Epithelial cell of proximal tubule (primary cell): ENCODE measurements around the gene CACNB2. TPM values are rescaled to one million over a fixed set of nuclear protein-coding genes. Genes with fewer than 3 reads are reported as not detected.

Source experiments
- DNase-seq: peaks from one replicate; pipeline ENCODE4 v3.0.0-alpha.2; 2011; ENCODE audit warnings: low read depth
- H3K4me3 ChIP-seq: 2 replicates; pipeline ENCODE4 v1.5.1; 2011; ENCODE audit warnings: low read depth, mild to moderate bottlenecking, low read length
- CTCF ChIP-seq: conservative IDR thresholded peaks from 2 replicates; pipeline ENCODE4 v1.5.1; 2012; ENCODE audit warnings: low read depth, mild to moderate bottlenecking, low read length
- total RNA-seq: library from RNA; depleted of rRNA; stranded (reverse); fragments of >200 nt; gene quantifications from 2 replicates; pipeline ENCODE4 v1.2.3, GENCODE V29; 2015

CACNB2 gene
- total RNA-seq, 1 donor from 2014 or later = not detected

- TF ChIP-seq CTCF = no peak
- DNase-seq = no peak
- H3K4me3 ChIP-seq = no peak overlapping the region
Observed at GRCh38 chr10:18240185-18240882, 100.1 kb downstream of the CACNB2 start.

GRCh38 chr10:18246967-18247366 is 106.7 kb downstream of the CACNB2 start:
- DNase-seq = no peak
- no peak for TF ChIP-seq CTCF
- no peak overlapping the region for H3K4me3 ChIP-seq

GRCh38 chr10:18252086-18252485 is 111.9 kb downstream of the CACNB2 start:
- no peak for DNase-seq
- H3K4me3 ChIP-seq = no peak overlapping the region
- no peak for TF ChIP-seq CTCF

- no peak for DNase-seq
- TF ChIP-seq CTCF = no peak
- H3K4me3 ChIP-seq = no peak overlapping the region
Observed at GRCh38 chr10:18254086-18254485, 113.9 kb downstream of the CACNB2 start.

GRCh38 chr10:18254692-18255091 is 114.5 kb downstream of the CACNB2 start:
- TF ChIP-seq CTCF = no peak
- DNase-seq = no peak
- no peak overlapping the region for H3K4me3 ChIP-seq

GRCh38 chr10:18260310-18260922 is 120.2 kb downstream of the CACNB2 start:
- peak overlapping the region; percentile 11 for H3K4me3 ChIP-seq
- no peak for TF ChIP-seq CTCF
- DNase-seq = no peak
